Measurements from ENCODE around the gene PBX1. TPM values are rescaled to one million over a fixed set of nuclear protein-coding genes. Genes with fewer than 3 reads are reported as not detected.

The PBX1 gene
- total RNA-seq, 1 experiment from 2014 or later: 102 TPM

- TF ChIP-seq, protein P1, sequence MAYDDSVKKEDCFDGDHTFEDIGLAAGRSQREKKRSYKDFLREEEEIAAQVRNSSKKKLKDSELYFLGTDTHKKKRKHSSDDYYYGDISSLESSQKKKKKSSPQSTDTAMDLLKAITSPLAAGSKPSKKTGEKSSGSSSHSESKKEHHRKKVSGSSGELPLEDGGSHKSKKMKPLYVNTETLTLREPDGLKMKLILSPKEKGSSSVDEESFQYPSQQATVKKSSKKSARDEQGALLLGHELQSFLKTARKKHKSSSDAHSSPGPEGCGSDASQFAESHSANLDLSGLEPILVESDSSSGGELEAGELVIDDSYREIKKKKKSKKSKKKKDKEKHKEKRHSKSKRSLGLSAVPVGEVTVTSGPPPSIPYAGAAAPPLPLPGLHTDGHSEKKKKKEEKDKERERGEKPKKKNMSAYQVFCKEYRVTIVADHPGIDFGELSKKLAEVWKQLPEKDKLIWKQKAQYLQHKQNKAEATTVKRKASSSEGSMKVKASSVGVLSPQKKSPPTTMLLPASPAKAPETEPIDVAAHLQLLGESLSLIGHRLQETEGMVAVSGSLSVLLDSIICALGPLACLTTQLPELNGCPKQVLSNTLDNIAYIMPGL (CRISPR knock-in tag; IDR thresholded peaks at IDR 0.05): no peak
- TF ChIP-seq, protein P2, sequence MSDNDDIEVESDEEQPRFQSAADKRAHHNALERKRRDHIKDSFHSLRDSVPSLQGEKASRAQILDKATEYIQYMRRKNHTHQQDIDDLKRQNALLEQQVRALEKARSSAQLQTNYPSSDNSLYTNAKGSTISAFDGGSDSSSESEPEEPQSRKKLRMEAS (CRISPR knock-in tag; IDR thresholded peaks at IDR 0.05): no peak
- TF ChIP-seq ZNF219 (CRISPR knock-in tag; IDR thresholded peaks at IDR 0.05; ENCODE audit: borderline replicate concordance): no peak
- TF ChIP-seq, protein P3, sequence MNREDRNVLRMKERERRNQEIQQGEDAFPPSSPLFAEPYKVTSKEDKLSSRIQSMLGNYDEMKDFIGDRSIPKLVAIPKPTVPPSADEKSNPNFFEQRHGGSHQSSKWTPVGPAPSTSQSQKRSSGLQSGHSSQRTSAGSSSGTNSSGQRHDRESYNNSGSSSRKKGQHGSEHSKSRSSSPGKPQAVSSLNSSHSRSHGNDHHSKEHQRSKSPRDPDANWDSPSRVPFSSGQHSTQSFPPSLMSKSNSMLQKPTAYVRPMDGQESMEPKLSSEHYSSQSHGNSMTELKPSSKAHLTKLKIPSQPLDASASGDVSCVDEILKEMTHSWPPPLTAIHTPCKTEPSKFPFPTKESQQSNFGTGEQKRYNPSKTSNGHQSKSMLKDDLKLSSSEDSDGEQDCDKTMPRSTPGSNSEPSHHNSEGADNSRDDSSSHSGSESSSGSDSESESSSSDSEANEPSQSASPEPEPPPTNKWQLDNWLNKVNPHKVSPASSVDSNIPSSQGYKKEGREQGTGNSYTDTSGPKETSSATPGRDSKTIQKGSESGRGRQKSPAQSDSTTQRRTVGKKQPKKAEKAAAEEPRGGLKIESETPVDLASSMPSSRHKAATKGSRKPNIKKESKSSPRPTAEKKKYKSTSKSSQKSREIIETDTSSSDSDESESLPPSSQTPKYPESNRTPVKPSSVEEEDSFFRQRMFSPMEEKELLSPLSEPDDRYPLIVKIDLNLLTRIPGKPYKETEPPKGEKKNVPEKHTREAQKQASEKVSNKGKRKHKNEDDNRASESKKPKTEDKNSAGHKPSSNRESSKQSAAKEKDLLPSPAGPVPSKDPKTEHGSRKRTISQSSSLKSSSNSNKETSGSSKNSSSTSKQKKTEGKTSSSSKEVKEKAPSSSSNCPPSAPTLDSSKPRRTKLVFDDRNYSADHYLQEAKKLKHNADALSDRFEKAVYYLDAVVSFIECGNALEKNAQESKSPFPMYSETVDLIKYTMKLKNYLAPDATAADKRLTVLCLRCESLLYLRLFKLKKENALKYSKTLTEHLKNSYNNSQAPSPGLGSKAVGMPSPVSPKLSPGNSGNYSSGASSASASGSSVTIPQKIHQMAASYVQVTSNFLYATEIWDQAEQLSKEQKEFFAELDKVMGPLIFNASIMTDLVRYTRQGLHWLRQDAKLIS (CRISPR knock-in tag; IDR thresholded peaks at IDR 0.05; ENCODE audit: borderline replicate concordance): no peak
Measured at GRCh38 chr1:164783778-164784555, 225.0 kb downstream of the PBX1 start (continued).

DNA sequence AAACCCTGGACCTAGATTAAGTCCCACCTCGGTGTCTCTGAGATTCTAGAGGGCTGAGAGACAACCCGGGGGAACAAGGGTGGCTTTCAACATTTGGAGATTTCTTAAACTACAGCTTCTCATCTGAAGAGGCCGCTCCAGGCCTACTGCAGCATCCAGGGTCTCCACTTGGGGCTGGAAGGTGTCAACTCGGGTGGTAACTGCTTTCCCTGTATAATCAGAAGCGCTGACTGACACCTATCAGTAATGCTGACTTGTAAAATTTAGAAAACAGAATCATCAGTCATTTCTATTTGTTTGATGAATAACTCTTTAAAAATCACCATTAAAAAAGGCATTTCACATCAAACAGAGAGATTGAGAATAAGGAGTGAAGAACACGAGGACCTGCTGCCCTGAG is 226.0 kb downstream of the PBX1 start:
- DNase-seq (ENCODE audit: low spot score): no peak
- H3K9me3 Mint-ChIP-seq: no peaks in the 10 kb centered on the region
- ChIA-PET CTCF (interaction anchor here (0.5 to 0.8 kb wide), 3 partner anchors 37 to 111 kb away, joined by 3 to 4 read pairs (median 4); no protein-coding TSS in a partner anchor), POLR2A (no interaction called here)
- no peaks in the 10 kb centered on the region for H3K27me3 Mint-ChIP-seq (ENCODE audit: low read depth)
- peak overlapping the region; percentile 63; the same call in 1 of the 2 replicates for H3K27ac Mint-ChIP-seq
- no peak for ATAC-seq
- no peaks in the 10 kb centered on the region for H3K36me3 Mint-ChIP-seq
- H3K4me1 Mint-ChIP-seq: peaks cover 68% of the 10 kb centered on the region
- H3K4me3 Mint-ChIP-seq: no peak overlapping the region
- TF ChIP-seq, protein P4, sequence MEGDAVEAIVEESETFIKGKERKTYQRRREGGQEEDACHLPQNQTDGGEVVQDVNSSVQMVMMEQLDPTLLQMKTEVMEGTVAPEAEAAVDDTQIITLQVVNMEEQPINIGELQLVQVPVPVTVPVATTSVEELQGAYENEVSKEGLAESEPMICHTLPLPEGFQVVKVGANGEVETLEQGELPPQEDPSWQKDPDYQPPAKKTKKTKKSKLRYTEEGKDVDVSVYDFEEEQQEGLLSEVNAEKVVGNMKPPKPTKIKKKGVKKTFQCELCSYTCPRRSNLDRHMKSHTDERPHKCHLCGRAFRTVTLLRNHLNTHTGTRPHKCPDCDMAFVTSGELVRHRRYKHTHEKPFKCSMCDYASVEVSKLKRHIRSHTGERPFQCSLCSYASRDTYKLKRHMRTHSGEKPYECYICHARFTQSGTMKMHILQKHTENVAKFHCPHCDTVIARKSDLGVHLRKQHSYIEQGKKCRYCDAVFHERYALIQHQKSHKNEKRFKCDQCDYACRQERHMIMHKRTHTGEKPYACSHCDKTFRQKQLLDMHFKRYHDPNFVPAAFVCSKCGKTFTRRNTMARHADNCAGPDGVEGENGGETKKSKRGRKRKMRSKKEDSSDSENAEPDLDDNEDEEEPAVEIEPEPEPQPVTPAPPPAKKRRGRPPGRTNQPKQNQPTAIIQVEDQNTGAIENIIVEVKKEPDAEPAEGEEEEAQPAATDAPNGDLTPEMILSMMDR (IDR thresholded peaks at IDR 0.05): no peak
- TF ChIP-seq NR1H2 (CRISPR knock-in tag; IDR thresholded peaks at IDR 0.05): no peak
- TF ChIP-seq, protein P2 (CRISPR knock-in tag; IDR thresholded peaks at IDR 0.05): no peak
- no peak for TF ChIP-seq ZNF263 (CRISPR knock-in tag; IDR thresholded peaks at IDR 0.05; ENCODE audit: low read depth)
- TF ChIP-seq ELF4 (CRISPR knock-in tag; IDR thresholded peaks at IDR 0.05; ENCODE audit: low read depth): no peak
- TF ChIP-seq TEAD4 (CRISPR knock-in tag; IDR thresholded peaks at IDR 0.05): no peak
- no peak for TF ChIP-seq ZNF423 (CRISPR knock-in tag; IDR thresholded peaks at IDR 0.05)
- TF ChIP-seq E2F1 (CRISPR knock-in tag; IDR thresholded peaks at IDR 0.05): no peak
- TF ChIP-seq, protein P5, sequence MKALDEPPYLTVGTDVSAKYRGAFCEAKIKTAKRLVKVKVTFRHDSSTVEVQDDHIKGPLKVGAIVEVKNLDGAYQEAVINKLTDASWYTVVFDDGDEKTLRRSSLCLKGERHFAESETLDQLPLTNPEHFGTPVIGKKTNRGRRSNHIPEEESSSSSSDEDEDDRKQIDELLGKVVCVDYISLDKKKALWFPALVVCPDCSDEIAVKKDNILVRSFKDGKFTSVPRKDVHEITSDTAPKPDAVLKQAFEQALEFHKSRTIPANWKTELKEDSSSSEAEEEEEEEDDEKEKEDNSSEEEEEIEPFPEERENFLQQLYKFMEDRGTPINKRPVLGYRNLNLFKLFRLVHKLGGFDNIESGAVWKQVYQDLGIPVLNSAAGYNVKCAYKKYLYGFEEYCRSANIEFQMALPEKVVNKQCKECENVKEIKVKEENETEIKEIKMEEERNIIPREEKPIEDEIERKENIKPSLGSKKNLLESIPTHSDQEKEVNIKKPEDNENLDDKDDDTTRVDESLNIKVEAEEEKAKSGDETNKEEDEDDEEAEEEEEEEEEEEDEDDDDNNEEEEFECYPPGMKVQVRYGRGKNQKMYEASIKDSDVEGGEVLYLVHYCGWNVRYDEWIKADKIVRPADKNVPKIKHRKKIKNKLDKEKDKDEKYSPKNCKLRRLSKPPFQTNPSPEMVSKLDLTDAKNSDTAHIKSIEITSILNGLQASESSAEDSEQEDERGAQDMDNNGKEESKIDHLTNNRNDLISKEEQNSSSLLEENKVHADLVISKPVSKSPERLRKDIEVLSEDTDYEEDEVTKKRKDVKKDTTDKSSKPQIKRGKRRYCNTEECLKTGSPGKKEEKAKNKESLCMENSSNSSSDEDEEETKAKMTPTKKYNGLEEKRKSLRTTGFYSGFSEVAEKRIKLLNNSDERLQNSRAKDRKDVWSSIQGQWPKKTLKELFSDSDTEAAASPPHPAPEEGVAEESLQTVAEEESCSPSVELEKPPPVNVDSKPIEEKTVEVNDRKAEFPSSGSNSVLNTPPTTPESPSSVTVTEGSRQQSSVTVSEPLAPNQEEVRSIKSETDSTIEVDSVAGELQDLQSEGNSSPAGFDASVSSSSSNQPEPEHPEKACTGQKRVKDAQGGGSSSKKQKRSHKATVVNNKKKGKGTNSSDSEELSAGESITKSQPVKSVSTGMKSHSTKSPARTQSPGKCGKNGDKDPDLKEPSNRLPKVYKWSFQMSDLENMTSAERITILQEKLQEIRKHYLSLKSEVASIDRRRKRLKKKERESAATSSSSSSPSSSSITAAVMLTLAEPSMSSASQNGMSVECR (CRISPR knock-in tag; IDR thresholded peaks at IDR 0.05; ENCODE audit: borderline replicate concordance): no peak
- TF ChIP-seq, protein P6, sequence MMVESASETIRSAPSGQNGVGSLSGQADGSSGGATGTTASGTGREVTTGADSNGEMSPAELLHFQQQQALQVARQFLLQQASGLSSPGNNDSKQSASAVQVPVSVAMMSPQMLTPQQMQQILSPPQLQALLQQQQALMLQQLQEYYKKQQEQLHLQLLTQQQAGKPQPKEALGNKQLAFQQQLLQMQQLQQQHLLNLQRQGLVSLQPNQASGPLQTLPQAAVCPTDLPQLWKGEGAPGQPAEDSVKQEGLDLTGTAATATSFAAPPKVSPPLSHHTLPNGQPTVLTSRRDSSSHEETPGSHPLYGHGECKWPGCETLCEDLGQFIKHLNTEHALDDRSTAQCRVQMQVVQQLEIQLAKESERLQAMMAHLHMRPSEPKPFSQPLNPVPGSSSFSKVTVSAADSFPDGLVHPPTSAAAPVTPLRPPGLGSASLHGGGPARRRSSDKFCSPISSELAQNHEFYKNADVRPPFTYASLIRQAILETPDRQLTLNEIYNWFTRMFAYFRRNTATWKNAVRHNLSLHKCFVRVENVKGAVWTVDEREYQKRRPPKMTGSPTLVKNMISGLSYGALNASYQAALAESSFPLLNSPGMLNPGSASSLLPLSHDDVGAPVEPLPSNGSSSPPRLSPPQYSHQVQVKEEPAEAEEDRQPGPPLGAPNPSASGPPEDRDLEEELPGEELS (CRISPR knock-in tag; IDR thresholded peaks at IDR 0.05): no peak
- no peak for TF ChIP-seq USF2 (CRISPR knock-in tag; IDR thresholded peaks at IDR 0.05)
